HepG2 (cell line): Measurements from ENCODE around the gene LRTM2. TPM values are rescaled to one million over a fixed set of nuclear protein-coding genes. Genes with fewer than 3 reads are reported as not detected.
A peak's percentile ranks its signal among the peaks of the same experiment; 100 is the strongest.

Experiments
- ELF3 ChIP-seq: IDR thresholded peaks from 2 replicates; pipeline ENCODE4 v1.6.1; 2016; ENCODE audit warnings: missing genetic modification reagents, missing compliant biosample characterization
- GABPA ChIP-seq, 2 experiments: IDR thresholded peaks; 2 replicates each; pipeline ENCODE4 v1.6.1; 2011 to 2016; ENCODE audit warnings: low read depth in 2 of 2, low read length in 1 of 2, missing biosample characterization in 1 of 2, missing genetic modification characterization in 1 of 2
- HMG20A ChIP-seq: IDR thresholded peaks from 2 replicates; pipeline ENCODE4 v1.6.1; 2016; ENCODE audit warnings: borderline replicate concordance
- IKZF4 ChIP-seq: sonication (generic); formaldehyde crosslinking; IDR thresholded peaks from 2 replicates; pipeline ENCODE4 v1.5.1; 2020; ENCODE audit warnings: borderline replicate concordance, mild to moderate bottlenecking, low read depth, missing genetic modification reagents; ENCODE audit errors: not compliant biosample characterization
- MED1 ChIP-seq: sonication (generic); formaldehyde crosslinking; IDR thresholded peaks from 2 replicates; pipeline ENCODE4 v1.4.0; 2020; ENCODE audit warnings: missing genetic modification reagents
- MED8 ChIP-seq: sonication (generic); formaldehyde crosslinking; IDR thresholded peaks from 2 replicates; pipeline ENCODE4 v1.8.1; 2023; ENCODE audit warnings: mild to moderate bottlenecking, missing genetic modification reagents; ENCODE audit not compliant: insufficient replicate concordance
- PRMT3 ChIP-seq: sonication (generic); formaldehyde crosslinking; IDR thresholded peaks from 2 replicates; pipeline ENCODE4 v1.8.1; 2022; ENCODE audit warnings: low read depth, mild to moderate bottlenecking, moderate library complexity, missing genetic modification reagents, borderline replicate concordance
- RFX5 ChIP-seq: IDR thresholded peaks from 2 replicates; pipeline ENCODE4 v1.6.1; 2011; ENCODE audit warnings: low read depth, low read length, improper control_type of control experiment
- SOX13 ChIP-seq, 3 experiments: fragments of 450-650 bp in 1 of 3; sonication (generic) in 1 of 3; formaldehyde crosslinking in 1 of 3; IDR thresholded peaks in 2 of 3; conservative IDR thresholded peaks in 1 of 3; 2 replicates each; pipeline versions ENCODE4 v1.5.0 to v1.6.1; 2016 to 2020; ENCODE audit warnings: antibody characterized with exemption in 1 of 3, mild to moderate bottlenecking in 1 of 3, missing compliant biosample characterization in 1 of 3, missing genetic modification reagents in 1 of 3, moderate library complexity in 1 of 3
- ZNF235 ChIP-seq: sonication (generic); formaldehyde crosslinking; IDR thresholded peaks from 2 replicates; pipeline ENCODE4 v1.8.1; 2023; ENCODE audit warnings: mild to moderate bottlenecking, missing genetic modification reagents, borderline replicate concordance
- ZNF572 ChIP-seq: sonication (generic); formaldehyde crosslinking; IDR thresholded peaks from 2 replicates; pipeline ENCODE4 v1.5.1; 2020; ENCODE audit warnings: mild to moderate bottlenecking, missing genetic modification reagents
- ZNF616 ChIP-seq: sonication (generic); formaldehyde crosslinking; IDR thresholded peaks from 2 replicates; pipeline ENCODE4 v1.5.0; 2020; ENCODE audit warnings: low read depth, mild to moderate bottlenecking, missing genetic modification reagents
- ZNF644 ChIP-seq: IDR thresholded peaks from 2 replicates; pipeline ENCODE4 v1.6.1; 2016; ENCODE audit warnings: low read depth
- ZNF761 ChIP-seq: sonication (generic); formaldehyde crosslinking; conservative IDR thresholded peaks from 2 replicates; pipeline ENCODE4 v1.4.0; 2020; ENCODE audit warnings: mild to moderate bottlenecking, missing genetic modification reagents
- ZNF878 ChIP-seq: sonication (generic); formaldehyde crosslinking; IDR thresholded peaks from 2 replicates; pipeline ENCODE4 v1.8.1; 2023; ENCODE audit warnings: mild to moderate bottlenecking, missing genetic modification reagents, moderate library complexity
- ZSCAN30 ChIP-seq: sonication (generic); formaldehyde crosslinking; IDR thresholded peaks from 2 replicates; pipeline ENCODE4 v1.5.0; 2020; ENCODE audit warnings: mild to moderate bottlenecking, missing genetic modification reagents
- polyA plus RNA-seq, 8 experiments: library from polyadenylated mRNA; depleted of rRNA in 3 of 8; stranded (reverse) in 7 of 8; unstranded in 1 of 8; fragments of >200 nt; fragmentation: Illumina TruSeq in 4 of 8; extraction: Trizol in 4 of 8; gene quantifications; 2 replicates each; pipeline versions ENCODE4 v1.2.1 to v1.2.3, GENCODE V29; 2011 to 2016; ENCODE audit warnings: low read depth in 4 of 8, missing spikeins in 1 of 8, mixed read lengths in 1 of 8; ENCODE audit not compliant: insufficient read depth in 1 of 8
- total RNA-seq, 5 experiments: library from RNA; depleted of rRNA; stranded (reverse); fragments of >200 nt; fragmentation: Illumina TruSeq; extraction: Trizol; gene quantifications; 2 replicates each; pipeline ENCODE4 v1.2.3, GENCODE V29; 2016; ENCODE audit warnings: low read depth in 1 of 5
- TF ChIP-seq, protein P1 (sequence below): sonication (generic); formaldehyde crosslinking; IDR thresholded peaks from 2 replicates; pipeline ENCODE4 v1.8.0; 2022; ENCODE audit warnings: missing genetic modification reagents, mild to moderate bottlenecking, borderline replicate concordance
- TF ChIP-seq, protein P2 (sequence below): sonication (generic); formaldehyde crosslinking; IDR thresholded peaks from 2 replicates; pipeline ENCODE4 v1.4.0; 2020; ENCODE audit warnings: missing genetic modification reagents
- TF ChIP-seq, protein P3 (sequence below): sonication (generic); formaldehyde crosslinking; conservative IDR thresholded peaks from 2 replicates; pipeline ENCODE4 v1.8.0; 2022; ENCODE audit warnings: mild to moderate bottlenecking, moderate library complexity, missing genetic modification reagents
- TF ChIP-seq, protein P4 (sequence below): sonication (generic); formaldehyde crosslinking; IDR thresholded peaks from 2 replicates; pipeline ENCODE4 v1.4.0; 2020; ENCODE audit warnings: missing genetic modification reagents, borderline replicate concordance

Gene LRTM2
- total and polyA plus RNA-seq, 2 of the 13 experiments (the other 11 are each of a cell fraction or from before 2014, with no cell fraction given): 0.09 TPM; not detected in 1

DNA sequence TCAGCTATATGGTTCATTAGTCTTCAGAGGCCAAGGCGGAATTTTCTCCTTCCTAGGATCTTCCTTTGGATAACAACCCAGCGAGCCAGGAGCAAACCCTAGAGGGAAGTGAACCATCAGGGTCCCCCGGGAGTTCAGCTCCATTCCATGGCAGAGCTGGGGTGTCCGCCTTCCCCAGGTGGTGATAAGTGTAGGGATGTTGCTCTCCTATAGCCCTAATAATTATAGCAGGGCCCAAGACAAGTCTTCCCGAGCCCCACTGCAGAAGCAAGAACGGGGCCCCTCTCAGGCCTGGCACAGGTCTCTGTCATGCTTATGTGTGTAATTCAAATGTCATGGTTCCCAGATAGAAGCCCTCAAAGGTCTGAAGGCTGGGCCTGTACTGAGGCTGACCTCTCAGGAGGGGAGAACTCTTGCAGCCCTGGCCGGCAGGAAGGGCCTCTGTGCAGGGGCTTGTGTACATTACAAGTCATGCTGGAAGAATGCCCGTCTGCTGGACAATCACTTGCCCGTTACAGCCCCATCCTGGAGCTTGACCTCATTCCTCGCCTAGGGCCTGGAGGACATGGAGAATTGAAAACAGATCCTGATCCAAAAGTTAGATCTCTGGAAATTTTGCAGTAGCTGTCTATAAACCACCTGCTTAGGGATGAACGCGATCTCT lies 17.3 kb downstream of the LRTM2 start (continued):
- TF ChIP-seq, protein P1, sequence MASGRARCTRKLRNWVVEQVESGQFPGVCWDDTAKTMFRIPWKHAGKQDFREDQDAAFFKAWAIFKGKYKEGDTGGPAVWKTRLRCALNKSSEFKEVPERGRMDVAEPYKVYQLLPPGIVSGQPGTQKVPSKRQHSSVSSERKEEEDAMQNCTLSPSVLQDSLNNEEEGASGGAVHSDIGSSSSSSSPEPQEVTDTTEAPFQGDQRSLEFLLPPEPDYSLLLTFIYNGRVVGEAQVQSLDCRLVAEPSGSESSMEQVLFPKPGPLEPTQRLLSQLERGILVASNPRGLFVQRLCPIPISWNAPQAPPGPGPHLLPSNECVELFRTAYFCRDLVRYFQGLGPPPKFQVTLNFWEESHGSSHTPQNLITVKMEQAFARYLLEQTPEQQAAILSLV (CRISPR knock-in tag): 0 out of 2 replicates have a peak, but pooled peaks have one; percentile 40
- no peak for TF ChIP-seq SOX13 (IDR thresholded peaks at IDR 0.05)
- peak in 1 of 2 experiments; percentile 69; a peak in 2 of 4 replicates for TF ChIP-seq SOX13 (CRISPR knock-in tag; conservative IDR thresholded peaks at IDR 0.05 in 1 of 2, IDR thresholded peaks at IDR 0.05 in 1 of 2)
- TF ChIP-seq ZNF761 (CRISPR knock-in tag): no peak
- peak; percentile 88 for TF ChIP-seq ELF3 (CRISPR knock-in tag)
- TF ChIP-seq ZSCAN30: no peak
- peak; percentile 89 for TF ChIP-seq MED1 (CRISPR knock-in tag)
- TF ChIP-seq, protein P2, sequence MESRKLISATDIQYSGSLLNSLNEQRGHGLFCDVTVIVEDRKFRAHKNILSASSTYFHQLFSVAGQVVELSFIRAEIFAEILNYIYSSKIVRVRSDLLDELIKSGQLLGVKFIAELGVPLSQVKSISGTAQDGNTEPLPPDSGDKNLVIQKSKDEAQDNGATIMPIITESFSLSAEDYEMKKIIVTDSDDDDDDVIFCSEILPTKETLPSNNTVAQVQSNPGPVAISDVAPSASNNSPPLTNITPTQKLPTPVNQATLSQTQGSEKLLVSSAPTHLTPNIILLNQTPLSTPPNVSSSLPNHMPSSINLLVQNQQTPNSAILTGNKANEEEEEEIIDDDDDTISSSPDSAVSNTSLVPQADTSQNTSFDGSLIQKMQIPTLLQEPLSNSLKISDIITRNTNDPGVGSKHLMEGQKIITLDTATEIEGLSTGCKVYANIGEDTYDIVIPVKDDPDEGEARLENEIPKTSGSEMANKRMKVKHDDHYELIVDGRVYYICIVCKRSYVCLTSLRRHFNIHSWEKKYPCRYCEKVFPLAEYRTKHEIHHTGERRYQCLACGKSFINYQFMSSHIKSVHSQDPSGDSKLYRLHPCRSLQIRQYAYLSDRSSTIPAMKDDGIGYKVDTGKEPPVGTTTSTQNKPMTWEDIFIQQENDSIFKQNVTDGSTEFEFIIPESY: peak; percentile 46; the same call in 1 of the 2 replicates
- TF ChIP-seq IKZF4: no peak
- TF ChIP-seq MED8 (CRISPR knock-in tag): no peak
- TF ChIP-seq ZNF644 (CRISPR knock-in tag): 0 out of 2 replicates have a peak, but pooled peaks have one; percentile 26
- no peak for TF ChIP-seq ZNF235
- no peak for TF ChIP-seq ZNF572 (CRISPR knock-in tag)
- TF ChIP-seq ZNF878 (CRISPR knock-in tag): no peak
- TF ChIP-seq GABPA (IDR thresholded peaks at IDR 0.05; ENCODE audit: low read depth, low read length): no peak
- peak; percentile 57; the same call in 1 of the 2 replicates for TF ChIP-seq GABPA (CRISPR knock-in tag; IDR thresholded peaks at IDR 0.05; ENCODE audit: low read depth)
- no peak for TF ChIP-seq PRMT3 (CRISPR knock-in tag)
- TF ChIP-seq, protein P3, sequence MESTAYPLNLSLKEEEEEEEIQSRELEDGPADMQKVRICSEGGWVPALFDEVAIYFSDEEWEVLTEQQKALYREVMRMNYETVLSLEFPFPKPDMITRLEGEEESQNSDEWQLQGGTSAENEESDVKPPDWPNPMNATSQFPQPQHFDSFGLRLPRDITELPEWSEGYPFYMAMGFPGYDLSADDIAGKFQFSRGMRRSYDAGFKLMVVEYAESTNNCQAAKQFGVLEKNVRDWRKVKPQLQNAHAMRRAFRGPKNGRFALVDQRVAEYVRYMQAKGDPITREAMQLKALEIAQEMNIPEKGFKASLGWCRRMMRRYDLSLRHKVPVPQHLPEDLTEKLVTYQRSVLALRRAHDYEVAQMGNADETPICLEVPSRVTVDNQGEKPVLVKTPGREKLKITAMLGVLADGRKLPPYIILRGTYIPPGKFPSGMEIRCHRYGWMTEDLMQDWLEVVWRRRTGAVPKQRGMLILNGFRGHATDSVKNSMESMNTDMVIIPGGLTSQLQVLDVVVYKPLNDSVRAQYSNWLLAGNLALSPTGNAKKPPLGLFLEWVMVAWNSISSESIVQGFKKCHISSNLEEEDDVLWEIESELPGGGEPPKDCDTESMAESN (CRISPR knock-in tag): no peak
- TF ChIP-seq, protein P4, sequence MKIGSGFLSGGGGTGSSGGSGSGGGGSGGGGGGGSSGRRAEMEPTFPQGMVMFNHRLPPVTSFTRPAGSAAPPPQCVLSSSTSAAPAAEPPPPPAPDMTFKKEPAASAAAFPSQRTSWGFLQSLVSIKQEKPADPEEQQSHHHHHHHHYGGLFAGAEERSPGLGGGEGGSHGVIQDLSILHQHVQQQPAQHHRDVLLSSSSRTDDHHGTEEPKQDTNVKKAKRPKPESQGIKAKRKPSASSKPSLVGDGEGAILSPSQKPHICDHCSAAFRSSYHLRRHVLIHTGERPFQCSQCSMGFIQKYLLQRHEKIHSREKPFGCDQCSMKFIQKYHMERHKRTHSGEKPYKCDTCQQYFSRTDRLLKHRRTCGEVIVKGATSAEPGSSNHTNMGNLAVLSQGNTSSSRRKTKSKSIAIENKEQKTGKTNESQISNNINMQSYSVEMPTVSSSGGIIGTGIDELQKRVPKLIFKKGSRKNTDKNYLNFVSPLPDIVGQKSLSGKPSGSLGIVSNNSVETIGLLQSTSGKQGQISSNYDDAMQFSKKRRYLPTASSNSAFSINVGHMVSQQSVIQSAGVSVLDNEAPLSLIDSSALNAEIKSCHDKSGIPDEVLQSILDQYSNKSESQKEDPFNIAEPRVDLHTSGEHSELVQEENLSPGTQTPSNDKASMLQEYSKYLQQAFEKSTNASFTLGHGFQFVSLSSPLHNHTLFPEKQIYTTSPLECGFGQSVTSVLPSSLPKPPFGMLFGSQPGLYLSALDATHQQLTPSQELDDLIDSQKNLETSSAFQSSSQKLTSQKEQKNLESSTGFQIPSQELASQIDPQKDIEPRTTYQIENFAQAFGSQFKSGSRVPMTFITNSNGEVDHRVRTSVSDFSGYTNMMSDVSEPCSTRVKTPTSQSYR (CRISPR knock-in tag): peak; percentile 34; the same call in 1 of the 2 replicates
- no peak for TF ChIP-seq ZNF616
- no peak for TF ChIP-seq RFX5
- peak; percentile 80; the same call in 1 of the 2 replicates for TF ChIP-seq HMG20A (CRISPR knock-in tag)
